ENCODE results near the gene TCF7L1.

Gene TCF7L1

DNA sequence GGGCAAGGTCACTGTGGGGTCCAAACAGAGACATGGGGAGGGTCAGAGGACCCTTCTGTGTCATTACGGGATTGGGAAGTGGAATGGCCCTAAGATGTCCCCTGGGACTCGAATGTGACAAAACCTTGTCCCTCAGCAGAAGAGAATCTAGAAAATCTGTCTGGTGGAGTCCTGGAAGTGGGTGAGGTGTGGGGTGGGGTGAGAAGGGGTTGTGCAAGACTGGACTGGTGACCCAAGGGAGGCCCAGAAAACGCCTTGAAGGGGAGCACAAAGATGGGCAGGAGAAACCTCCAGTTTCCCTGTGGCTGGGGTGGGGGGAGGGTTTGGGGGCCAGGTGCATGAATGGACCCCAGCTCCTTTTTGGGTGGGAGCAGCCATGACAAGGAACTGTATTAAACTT, 79.6 kb downstream of the TCF7L1 start:
- Mint-ChIP-seq H3K4me1 (no peaks in the 10 kb centered on the region), H3K27me3 (peaks cover 40% of the 10 kb centered on the region), H3K9me3 (no peaks in the 10 kb centered on the region), H3K4me3 (no peak overlapping the region), H3K27ac (no peak overlapping the region)
- DNase-seq (no peak), ATAC-seq (no peak)

DNA sequence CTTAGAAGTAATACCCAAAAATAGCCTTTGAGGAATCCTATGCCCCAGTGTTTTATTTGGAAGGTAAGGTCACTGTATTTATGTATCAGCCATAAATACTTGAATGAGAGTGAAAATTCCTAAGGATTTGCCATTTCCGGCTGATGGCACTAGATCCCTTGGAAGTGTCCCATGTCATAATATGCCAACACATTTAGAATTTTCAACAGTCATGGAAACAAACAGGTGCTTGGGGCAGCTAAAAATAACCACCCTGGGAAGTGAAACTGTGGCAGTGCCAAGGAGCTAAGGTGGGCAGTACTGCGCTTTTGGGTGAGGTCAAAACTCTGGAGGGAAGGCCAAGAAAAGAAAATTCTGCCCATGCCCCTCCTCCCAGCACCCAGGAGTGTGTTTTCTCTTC, 80.2 kb downstream of the TCF7L1 start:
- no peak overlapping the region for H3K4me3 Mint-ChIP-seq
- ATAC-seq (no peak), DNase-seq (no peak)
- no peak overlapping the region for H3K27ac Mint-ChIP-seq
- no peaks in the 10 kb centered on the region for H3K4me1 Mint-ChIP-seq
- H3K9me3 Mint-ChIP-seq: no peaks in the 10 kb centered on the region
- H3K27me3 Mint-ChIP-seq: peaks cover 40% of the 10 kb centered on the region

DNA sequence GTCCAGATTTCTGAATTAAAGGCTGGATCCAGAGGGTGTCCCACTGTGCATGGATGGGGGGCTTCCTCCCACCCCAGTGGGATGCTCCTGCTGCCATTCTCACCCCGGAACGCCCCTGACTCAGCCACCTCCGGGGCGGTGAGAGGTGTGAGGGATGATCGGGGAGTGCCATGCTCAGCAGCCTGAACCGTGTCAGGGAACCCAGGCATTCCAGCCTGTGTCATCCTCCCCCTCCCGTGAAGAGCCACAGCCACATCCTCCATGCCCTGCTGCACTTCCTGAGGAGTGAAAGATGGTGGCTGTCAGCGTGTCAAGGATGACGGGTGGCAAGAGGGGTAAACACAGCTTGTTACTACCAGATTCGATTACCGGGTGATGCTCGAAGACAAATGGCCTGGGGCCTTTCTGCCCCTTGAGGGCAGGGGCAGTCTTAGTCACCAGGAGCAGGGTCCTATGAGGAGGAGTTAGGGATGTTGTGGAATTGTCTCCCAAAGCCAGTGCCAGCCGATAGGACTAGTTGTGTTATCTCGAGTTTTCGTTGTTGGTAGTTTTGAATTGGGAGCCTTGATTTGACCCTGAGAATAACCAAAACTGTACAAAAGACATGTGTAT, 80.8 kb downstream of the TCF7L1 start:
- ATAC-seq (no peak), DNase-seq (no peak)
- Mint-ChIP-seq H3K4me1 (no peaks in the 10 kb centered on the region), H3K9me3 (no peaks in the 10 kb centered on the region), H3K27me3 (peaks cover 40% of the 10 kb centered on the region), H3K27ac (no peak overlapping the region), H3K4me3 (no peak overlapping the region)

DNA sequence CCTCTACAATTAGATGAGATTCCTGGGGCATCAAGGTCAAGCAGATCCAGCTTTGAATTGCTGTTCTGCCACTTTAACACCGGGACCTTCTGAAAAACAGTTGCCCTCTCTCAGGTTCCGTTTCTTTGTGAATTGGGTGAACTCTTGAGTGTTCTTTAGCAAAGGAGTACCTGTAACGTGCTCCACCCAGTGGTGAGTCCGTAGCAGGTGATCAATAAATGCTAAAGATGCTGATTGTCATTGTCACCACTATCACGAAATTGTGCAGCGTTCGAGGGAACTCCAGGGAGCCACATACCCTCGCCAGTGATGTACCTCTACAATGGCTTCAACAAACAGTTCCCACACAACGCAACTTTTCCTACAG, 81.9 kb downstream of the TCF7L1 start:
- H3K4me1 Mint-ChIP-seq: no peaks in the 10 kb centered on the region
- no peak overlapping the region for H3K4me3 Mint-ChIP-seq
- DNase-seq (no peak), ATAC-seq (no peak)
- H3K9me3 Mint-ChIP-seq: no peaks in the 10 kb centered on the region
- no peak overlapping the region for H3K27ac Mint-ChIP-seq
- H3K27me3 Mint-ChIP-seq: peaks cover 40% of the 10 kb centered on the region

DNA sequence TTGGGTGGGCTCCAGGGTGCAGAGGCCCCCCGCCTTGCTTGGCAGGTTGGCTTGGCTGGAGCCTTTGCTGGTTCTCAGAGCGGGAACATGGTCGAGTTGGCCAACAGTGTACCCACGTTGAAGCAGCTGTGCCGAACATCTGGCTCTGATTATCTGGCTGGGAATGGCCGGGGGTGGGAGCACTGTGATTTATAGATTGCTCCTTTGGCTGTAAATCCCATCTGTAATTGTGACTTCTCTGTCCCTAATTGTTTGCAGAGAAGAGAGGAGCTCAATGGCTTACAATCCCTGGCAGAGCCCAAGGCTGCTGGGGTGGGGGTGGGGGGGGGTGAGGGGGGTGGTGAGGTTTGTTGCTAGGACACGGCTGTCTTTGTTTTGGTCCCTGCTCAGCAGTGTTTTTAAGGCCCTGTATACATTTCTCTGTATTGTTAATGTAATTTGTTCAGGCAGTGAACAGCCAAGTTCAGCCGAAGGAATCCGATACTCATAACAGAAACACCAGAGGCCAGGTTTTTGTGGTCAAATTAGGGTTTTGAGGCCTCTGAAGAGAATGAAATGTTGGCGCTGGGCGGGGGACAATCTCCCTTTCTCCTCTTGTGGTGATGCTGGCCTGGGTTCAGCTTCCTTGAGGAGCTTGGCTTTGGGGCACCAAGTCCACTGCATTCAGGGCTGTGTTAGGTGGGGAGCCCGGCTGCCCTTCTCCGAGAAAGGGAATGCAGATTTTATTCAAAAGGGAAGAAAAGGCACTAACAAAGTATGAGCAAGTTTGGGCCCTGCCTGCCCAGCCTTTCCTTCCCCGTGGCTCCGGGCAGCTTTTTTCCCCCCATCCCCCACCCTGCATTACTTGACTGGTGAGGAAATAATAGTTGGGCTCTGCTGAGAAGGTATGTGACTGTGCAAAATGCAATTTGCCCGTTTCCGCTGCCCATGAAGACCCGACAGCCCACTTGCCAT, 82.5 kb downstream of the TCF7L1 start:
- no peak overlapping the region for H3K27ac Mint-ChIP-seq
- H3K9me3 Mint-ChIP-seq: no peaks in the 10 kb centered on the region
- no peak overlapping the region for H3K4me3 Mint-ChIP-seq
- ATAC-seq (no peak), DNase-seq (no peak)
- H3K27me3 Mint-ChIP-seq: peaks cover 40% of the 10 kb centered on the region
- H3K4me1 Mint-ChIP-seq: no peaks in the 10 kb centered on the region

DNA sequence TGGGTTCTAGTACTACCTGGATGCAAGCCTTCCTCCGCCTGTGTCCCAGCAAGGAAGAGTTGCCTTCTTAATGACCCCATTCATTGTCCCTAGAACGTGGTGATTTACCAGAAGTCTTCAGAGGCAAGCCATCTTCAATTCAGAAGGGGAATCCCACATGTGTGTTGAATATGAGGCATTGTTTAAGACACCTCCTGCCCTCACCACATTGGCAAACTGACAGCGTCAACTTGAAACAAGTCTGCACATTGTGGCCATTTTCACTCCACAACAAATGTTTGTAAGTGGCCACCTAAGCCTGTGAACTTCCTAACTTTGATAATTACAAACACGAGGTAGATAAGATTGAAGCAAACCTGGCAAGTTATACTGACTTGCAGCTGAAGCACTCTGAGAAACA, 83.7 kb downstream of the TCF7L1 start:
- ATAC-seq (no peak), DNase-seq (no peak)
- Mint-ChIP-seq H3K27me3 (peaks cover 40% of the 10 kb centered on the region), H3K27ac (no peak overlapping the region), H3K9me3 (no peaks in the 10 kb centered on the region), H3K4me1 (no peaks in the 10 kb centered on the region), H3K4me3 (no peak overlapping the region)

DNA sequence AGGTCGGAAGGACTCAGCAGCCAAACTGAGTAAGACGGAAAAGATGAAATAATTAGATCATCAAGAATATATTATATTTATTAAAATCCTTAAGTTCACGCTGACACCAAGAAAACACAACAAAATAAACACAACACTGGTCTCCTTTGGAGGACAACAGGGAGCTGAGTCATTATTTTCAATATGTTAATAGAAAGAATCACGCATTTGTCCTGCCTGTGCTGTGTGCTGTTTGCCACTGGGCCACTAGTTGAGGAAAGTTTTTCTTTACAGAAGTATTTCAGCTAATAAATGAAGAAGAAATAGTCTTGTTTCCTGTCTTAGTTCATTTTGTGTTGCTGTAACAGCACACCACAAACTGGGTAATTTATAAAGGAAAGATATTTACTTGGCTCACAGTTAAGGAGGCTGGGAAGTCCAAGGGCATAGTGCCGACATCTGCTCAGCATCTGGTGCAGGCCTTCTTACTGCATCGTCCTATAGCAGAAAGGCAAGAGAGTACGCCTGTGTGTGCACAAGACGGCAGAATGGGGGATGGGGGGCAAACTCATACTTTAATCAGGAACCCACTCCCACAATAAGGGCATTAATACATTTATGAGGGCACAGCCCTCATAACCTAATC, 88.0 kb downstream of the TCF7L1 start:
- ATAC-seq (no peak), DNase-seq (no peak)
- Mint-ChIP-seq H3K9me3 (no peaks in the 10 kb centered on the region), H3K27ac (no peak overlapping the region), H3K4me1 (no peaks in the 10 kb centered on the region), H3K27me3 (peaks cover 24% of the 10 kb centered on the region), H3K4me3 (no peak overlapping the region)

DNA sequence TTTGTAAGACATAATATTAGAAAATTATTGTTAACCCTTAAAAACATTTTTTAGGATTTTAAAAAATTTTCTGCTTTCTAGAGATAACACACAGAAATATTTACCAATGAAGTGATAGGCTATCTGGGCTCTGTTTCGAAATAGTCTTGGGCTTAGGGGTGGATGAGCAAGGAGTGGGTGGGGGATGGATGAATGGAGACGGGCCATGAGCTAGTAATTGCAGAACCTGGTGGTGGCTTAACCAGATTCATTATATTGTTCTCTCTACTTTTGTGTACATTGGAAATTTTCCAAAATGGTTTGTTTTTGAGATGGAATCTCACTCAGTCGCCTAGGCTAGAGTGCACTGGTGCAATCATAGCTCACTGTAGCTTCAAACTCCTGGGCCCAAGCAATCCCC, 89.6 kb downstream of the TCF7L1 start:
- no peak for DNase-seq
- peaks cover 21% of the 10 kb centered on the region for H3K27me3 Mint-ChIP-seq
- no peaks in the 10 kb centered on the region for H3K9me3 Mint-ChIP-seq
- H3K4me3 Mint-ChIP-seq: no peak overlapping the region
- no peak for ATAC-seq
- H3K27ac Mint-ChIP-seq: no peak overlapping the region
- no peaks in the 10 kb centered on the region for H3K4me1 Mint-ChIP-seq

DNA sequence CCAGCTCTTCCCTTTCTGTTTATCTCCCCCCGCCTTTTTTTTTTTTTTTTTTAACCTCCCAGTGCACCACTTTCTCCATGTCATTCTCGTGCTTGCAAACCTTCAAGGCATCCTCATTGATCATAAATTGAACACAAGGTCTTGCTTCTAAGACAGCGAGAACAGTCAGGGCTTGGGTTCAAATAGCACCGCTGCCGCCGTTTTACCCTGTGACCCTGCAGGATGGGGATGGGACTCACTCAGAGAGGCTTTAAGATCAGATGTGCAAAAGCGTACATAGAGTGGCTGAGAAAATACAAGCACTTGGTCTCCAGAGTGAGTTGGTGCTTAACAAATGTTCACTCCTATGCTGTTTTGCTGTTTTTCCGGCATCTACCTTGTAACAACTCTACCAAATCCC, 93.6 kb downstream of the TCF7L1 start:
- no peak overlapping the region for H3K4me3 Mint-ChIP-seq
- H3K27me3 Mint-ChIP-seq: peaks cover 29% of the 10 kb centered on the region

DNA sequence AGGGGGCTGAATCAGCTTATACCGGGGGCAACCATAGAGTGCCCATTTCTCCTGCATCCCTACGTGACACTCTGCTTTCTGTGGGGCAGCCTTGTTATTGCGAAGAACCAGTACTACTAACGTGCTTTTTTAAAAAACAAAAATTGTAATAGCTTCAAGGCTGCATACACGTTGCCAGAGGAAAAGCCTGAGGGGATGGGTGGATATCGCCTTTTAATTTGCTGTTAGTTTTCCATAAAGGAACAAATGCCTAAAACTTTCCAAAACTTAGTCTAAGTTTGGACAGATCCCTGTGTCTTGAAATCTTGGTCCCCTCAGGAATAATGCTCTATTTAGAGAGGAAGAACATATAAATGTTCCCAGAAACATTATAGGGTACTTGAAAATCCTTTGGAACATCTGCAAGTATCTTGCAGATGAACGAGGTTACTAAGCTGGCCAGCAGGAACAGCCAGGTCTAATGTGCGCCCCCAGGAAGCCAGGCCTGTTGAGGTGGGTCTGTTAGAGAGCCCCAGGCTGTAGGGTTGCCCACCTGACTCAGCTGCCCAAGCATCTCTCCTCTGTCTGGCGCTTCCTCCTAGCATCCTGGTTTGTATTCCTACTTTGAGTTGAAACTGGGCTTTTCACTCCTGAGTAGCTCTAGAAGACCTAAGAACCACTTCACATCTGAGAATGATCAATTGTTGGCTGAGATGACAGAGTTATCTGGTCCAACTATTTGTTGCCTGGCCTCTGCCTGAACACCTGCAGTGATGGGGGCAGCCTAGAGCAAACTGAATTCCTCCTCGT, 97.7 kb downstream of the TCF7L1 start:
- H3K27me3 Mint-ChIP-seq: peaks cover 28% of the 10 kb centered on the region
- no peak overlapping the region for H3K4me3 Mint-ChIP-seq
- DNase-seq (no peak), ATAC-seq (no peak)
- H3K27ac Mint-ChIP-seq: no peak overlapping the region
- no peaks in the 10 kb centered on the region for H3K4me1 Mint-ChIP-seq
- no peaks in the 10 kb centered on the region for H3K9me3 Mint-ChIP-seq

More for the DNA sequence above, 93.6 kb downstream of the TCF7L1 start:
- Mint-ChIP-seq H3K4me1 (no peaks in the 10 kb centered on the region), H3K27ac (no peak overlapping the region), H3K9me3 (no peaks in the 10 kb centered on the region)
- DNase-seq: no peak
- ATAC-seq: no peak

DNA sequence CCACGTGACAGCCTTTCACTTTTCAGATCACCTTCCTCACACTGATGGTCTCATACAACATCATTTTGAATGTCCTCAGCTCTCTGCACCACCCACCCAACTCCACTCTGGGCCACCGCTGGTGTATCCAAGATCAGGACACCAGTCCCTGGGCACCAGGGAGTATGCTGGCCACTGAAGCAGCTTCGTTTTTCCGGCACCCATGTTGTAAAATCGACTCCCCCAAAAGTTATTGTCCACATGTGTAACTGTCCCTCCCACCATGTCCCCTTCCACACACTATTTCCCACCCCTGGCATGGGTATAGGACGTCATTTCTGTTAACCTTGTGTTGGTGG, 98.2 kb downstream of the TCF7L1 start:
- DNase-seq: no peak
- ATAC-seq: no peak
- Mint-ChIP-seq H3K27me3 (peaks cover 28% of the 10 kb centered on the region), H3K4me3 (no peak overlapping the region), H3K4me1 (no peaks in the 10 kb centered on the region), H3K9me3 (no peaks in the 10 kb centered on the region), H3K27ac (no peak overlapping the region)

DNA sequence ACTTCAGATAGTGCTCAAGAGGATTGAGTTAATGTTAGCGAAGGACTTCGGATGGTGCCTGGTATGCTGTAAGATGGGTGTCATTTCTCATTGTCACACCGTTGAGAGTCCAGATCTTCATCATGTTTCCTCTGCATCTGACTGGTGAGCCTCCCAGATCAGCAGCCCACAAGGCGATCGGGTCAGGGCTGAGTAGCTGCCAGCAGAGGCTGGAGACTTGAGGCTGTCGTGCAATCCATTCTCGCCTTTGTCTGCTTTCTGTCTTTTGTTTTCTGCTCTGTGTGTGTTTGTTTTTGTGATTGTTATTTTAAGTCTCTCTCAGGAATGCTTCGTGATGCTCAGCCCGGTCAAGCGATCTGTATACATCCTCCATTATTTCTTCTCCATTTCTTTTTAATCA, 98.8 kb downstream of the TCF7L1 start:
- Mint-ChIP-seq H3K27me3 (peaks cover 26% of the 10 kb centered on the region), H3K4me3 (no peak overlapping the region), H3K9me3 (no peaks in the 10 kb centered on the region), H3K4me1 (no peaks in the 10 kb centered on the region), H3K27ac (peak overlapping the region in 1 of 2 donors; percentile 38)
- ATAC-seq (no peak), DNase-seq (no peak)

DNA sequence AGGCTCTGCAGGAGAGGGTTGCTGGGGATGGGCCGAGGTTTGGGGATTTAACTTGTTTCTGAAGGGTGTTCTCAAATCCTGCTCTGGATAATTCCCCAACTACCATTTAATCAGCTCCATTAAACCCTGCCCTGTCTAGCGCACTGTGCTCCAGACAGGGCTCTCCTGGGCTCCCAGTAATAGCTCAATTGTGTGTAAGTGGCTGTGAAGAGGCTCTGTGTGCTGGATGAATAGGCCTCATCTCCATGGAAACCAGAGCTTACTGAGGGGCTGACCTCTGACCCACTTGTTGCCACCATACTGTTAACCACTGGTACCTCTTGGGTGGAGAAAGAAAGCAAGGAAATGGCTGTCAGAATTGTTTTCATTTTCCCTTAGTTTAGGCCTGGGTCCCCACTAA, 101.7 kb downstream of the TCF7L1 start:
- H3K27me3 Mint-ChIP-seq: peaks cover 42% of the 10 kb centered on the region
- DNase-seq (no peak), ATAC-seq (no peak)
- H3K27ac Mint-ChIP-seq: no peak overlapping the region
- no peak overlapping the region for H3K4me3 Mint-ChIP-seq
- no peaks in the 10 kb centered on the region for H3K9me3 Mint-ChIP-seq
- no peaks in the 10 kb centered on the region for H3K4me1 Mint-ChIP-seq

DNA sequence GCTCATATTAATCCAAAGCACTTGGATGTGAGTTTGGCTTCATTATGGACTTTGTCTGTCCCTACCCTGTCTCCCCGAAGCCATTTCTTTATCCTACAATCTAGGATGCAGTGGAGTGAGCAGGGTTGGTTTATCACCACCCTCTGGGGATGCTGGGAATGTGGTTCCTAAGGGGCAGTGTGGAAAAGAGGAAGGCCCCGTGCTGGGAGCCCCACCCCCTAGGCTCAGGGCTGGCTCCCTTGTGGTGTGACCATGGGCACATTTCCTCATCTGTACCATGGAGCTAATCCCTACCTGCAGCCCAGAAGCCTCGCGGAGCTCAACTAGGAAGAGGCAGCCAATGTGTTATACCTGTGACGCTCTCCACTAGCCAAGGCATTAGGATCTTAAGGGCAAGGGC, 102.1 kb downstream of the TCF7L1 start:
- Mint-ChIP-seq H3K4me3 (no peak overlapping the region), H3K27ac (no peak overlapping the region), H3K9me3 (no peaks in the 10 kb centered on the region), H3K4me1 (no peaks in the 10 kb centered on the region), H3K27me3 (peaks cover 46% of the 10 kb centered on the region)
- DNase-seq: no peak
- ATAC-seq: no peak

DNA sequence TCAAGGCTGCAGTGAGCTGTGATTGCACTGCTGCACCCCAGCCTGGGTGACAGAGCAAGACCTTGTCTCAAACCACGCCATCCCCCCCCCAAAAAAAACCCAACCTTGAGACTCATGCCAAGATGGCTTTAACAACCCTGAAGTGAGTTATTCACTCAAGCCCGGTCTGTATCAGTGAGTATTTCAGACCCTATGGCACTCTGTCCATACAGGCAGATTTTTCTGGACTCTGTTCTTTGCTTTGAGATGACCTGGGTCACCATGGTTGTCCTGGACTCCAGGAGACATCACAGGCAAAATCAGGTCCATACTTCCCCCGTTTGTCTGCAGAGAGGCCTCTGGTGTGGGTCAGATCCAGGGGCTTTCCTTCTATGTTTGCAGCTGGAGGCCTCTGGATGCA, 102.9 kb downstream of the TCF7L1 start:
- H3K4me1 Mint-ChIP-seq: no peaks in the 10 kb centered on the region
- peaks cover 46% of the 10 kb centered on the region for H3K27me3 Mint-ChIP-seq
- ATAC-seq: no peak
- H3K27ac Mint-ChIP-seq: no peak overlapping the region
- H3K4me3 Mint-ChIP-seq: no peak overlapping the region
- no peaks in the 10 kb centered on the region for H3K9me3 Mint-ChIP-seq
- DNase-seq: no peak
